ENCODE data around the gene KPNA1.

DNA sequence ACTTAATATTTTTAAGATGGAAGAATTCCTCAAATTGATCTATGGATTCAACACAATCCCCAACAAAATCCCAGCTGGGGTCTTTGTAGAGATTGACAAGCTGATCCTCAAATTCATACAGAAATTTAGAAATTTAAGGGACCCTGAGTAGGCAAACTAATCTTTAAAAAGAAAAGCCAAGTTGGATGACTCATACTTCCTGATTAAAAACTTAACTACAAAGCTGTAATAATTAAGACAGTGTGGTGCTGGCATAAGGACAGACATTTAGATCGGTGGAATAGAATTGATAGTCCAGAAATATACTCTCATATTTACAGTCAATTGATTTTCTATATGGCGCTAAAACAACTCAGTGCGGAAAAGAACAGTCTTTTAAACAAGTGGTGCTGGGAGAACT lies 119.2 kb downstream of the KPNA1 start:
- TF ChIP-seq CTCF (IDR thresholded peaks at IDR 0.05), result no peak
- no peak for TF ChIP-seq POLR2AphosphoS5 (IDR thresholded peaks at IDR 0.05)
- TF ChIP-seq POLR2A (IDR thresholded peaks at IDR 0.05), result no peak
